GM04503 (cell line): ENCODE data around the gene MOV10.
"Not testable (repeated sequence)": the region's sequence is repeated elsewhere in the genome, so short reads cannot be mapped to it uniquely, and the experiment has no call there.

Source experiments
- DNase-seq: peaks from one replicate; pipeline ENCODE4 v3.0.0-alpha.2; 2012; ENCODE audit warnings: low read depth

The MOV10 gene

GRCh38 chr1:112714313-112715263 lies 40.1 kb downstream of the MOV10 start:
- DNase-seq: no peak

DNA sequence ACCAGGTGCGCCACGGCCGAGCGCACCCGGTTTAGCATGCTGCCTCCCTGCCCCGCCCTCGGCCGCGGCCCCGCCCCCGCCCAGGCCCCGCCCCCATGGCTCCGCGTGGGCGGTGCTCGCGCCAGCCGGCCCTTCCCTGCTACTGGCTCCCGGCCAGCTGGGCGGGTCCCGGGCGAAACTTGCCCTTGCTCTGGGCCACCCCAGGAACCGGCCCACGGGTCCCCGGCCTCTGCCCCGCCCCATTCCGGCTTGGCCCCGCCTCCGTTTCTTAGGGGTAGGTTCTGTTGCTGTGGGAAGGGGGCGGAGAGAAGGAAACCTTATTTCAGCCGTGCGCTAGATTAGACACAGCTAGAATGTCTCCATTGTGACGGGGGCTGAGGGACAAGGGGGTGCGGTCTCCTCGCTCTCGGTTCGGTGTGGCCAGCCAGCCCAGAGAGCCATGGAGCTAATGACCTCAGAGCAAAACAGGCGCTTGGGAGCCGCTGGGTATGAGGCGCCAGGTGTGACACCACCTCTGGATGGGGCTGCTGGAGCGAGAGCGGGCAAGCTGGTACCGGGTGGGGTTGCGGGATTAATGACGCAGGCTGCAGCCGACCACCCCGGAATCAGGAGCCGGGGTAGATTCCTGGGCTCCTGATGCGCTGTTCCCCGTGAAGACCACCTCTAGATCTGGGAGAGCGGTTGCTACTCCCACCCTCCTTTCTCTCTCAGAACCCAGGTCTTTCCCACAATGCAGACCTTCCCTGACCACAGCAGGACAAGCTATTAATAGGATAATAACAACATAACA lies 41.0 kb downstream of the MOV10 start, which contains the start of gene PPM1J:
Gene PPM1J, minus strand, starts transcription at position 69 of the 790 bp plus-strand sequence. Its CDS starts 31 bp downstream, at position 38.
- no peak for DNase-seq

- peak; percentile 48 for DNase-seq
These were observed 41.8 kb downstream of the MOV10 start for GRCh38 chr1:112716133-112716720.

- DNase-seq: no peak
These were observed 42.9 kb downstream of the MOV10 start for GRCh38 chr1:112717263-112717873.

DNA sequence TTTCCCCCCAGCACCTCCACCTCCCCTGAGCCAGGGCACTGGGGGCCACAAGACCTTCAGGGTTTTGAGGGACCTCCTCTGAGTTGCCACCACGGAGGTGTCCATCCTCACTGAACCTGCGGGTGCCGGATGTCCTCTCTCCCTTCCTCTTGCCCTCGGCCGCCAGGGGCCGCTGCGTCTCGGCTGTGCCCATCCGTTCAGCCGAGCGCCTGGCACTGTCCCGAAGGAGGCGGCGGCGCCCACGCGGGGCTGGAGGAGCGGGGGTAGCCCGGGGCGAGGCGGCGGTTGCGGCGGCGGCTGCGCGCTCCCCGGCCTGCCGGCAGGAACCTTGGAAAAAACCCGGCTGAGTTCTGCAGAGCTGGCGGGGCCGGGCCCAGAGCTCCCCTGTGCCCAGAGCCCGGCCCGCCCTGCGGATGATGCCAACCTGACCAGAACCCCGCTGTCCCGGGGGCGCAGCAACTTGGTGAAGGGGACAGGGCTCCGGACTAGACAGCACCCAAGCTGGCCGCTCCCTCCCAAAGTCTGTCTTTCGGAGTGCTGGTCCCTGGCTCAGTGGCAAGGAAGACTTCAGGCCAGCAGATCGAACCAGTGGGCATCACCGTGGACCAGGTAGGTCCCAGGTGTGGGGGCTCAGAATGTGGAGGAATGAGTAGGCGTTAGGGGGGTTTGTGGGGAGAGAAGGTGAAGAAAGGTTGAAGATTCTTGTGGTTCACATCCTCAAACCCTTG lies 44.4 kb downstream of the MOV10 start:
- DNase-seq: no peak

DNA sequence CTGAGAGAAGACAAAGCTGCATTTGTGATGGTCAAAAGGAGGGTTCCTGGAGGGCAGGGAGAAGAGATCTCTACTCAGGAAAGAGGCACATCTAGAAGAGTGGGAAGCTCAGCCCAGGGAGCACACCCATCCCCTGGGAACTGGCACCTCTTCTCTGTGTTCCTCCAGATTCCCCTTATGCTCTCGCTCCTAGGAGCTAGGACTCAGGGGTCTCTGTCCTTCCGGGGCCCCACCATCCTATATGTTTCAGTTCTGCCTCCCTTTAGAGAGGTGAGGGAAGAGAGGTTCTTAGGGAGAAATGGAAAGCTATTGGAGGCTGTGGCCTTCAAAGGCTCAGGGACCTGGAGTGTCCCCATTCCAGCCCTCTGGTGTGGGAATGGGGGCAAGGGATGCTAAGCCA lies 45.2 kb downstream of the MOV10 start:
- no peak for DNase-seq

DNA sequence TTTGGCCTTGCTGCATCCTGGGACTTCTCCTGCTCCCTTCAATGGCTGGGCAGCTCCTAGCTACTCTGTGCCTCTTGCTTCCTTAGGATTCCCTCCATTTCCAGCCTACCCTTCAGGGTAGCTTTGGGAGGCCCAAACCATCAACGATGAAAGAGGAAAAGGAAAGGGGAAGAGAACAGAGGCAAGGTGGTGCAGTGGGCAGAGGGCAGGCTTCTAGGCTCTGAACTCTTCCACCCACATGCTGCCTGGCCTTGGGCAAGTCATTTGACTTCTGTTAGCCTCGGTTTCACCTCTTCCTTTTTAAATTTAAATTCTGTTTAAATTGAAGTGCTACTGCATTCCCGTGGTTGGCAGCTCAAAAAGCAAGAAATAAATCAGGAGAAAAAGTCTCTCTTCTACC lies 46.3 kb downstream of the MOV10 start:
- no peak for DNase-seq

GRCh38 chr1:112721294-112721693 lies 46.8 kb downstream of the MOV10 start:
- not testable (repeated sequence) for DNase-seq

DNA sequence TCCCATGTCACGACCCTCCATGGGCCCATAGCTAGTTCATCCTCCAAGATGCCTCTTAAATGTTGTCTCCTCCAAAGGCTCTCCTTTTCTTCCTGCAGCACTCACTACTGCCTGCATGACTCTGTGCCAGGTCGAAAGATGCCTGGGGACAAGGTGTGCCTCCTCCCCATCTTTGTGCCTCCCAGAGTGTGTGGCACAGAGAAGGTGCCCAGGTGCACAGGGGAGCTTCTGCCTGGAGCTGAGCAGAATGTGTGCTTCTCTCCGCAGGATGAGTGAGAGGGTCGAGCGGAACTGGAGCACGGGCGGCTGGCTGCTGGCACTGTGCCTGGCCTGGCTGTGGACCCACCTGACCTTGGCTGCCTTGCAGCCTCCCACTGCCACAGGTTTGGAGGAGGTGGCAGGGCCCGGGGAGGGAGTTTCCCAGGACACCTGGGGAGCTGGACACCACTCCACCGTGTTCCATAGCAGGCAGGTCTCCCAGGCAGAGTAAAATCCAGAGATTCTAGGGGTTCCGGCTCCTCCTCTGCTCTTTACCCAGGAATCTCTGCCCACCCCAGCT lies 47.6 kb downstream of the MOV10 start:
- DNase-seq: no peak

DNA sequence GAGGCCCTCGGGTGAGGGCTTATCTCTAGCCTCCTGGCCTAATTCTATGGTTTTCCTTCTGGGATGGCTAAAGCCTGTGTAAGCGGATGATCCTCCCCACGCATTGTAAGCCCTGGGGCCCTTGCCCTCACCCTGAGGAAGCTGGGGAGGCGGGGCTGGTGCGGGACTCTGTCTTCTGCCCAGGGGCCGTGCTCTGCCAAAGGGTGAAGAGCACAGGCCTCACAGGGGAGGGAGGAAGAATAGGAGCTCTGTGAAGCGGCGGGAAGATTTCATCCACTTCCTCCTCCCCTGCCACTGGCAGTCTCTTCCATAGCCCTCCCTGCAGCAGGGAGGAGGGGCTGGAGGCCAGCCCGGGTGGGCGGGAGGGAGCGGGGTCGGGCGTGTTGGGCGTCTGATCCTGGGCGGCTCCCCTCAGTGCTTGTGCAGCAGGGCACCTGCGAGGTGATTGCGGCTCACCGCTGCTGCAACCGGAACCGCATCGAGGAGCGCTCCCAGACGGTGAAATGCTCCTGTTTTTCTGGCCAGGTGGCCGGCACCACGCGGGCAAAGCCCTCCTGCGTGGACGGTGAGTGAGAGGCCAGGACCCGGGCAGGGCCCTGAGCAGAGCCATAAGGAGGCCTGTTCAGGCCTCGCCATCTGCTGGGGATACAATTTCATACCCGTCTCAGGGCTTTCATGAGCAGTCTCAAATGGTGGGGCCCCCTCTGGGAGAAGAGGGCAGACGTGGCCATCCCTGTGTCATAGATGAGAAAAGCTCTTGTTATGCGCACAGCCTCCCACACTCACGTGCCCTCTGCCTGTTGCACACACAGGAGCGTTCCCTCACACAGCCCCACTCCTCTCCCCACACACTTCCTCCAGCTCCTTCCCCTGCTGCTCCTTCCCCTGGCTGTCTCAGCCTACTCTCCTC lies 48.4 kb downstream of the MOV10 start:
- DNase-seq: no peak

DNA sequence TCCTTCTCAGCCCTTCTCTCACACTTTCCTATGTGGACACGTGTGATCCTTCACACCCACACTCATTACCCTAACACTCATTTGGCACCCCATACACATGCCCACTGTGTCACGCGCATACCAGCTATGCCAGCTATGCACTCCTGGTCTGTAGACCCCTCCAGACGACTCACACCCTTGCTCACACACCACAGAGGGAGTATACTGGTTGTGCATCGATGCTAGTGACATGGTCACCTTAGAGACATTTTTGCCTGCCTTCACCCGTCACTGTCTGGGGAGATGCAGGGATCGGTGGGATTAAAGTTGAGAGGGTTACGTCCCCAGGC lies 49.0 kb downstream of the MOV10 start:
- DNase-seq: no peak

DNA sequence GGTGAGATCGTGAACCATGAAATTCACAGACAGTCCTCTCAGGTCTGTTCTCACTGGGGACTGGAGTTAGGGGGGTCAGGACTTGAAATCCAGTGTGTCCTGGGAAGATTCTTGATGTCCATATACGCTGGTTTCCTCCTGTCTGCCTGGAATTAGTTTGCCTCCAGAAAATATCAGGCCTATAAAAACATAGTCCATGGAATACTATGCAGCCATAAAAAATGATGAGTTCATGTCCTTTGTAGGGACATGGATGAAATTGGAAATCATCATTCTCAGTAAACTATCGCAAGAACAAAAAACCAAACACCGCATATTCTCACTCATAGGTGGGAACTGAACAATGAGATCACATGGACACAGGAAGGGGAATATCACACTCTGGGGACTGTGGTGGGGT lies 49.8 kb downstream of the MOV10 start:
- DNase-seq: not testable (repeated sequence)

DNA sequence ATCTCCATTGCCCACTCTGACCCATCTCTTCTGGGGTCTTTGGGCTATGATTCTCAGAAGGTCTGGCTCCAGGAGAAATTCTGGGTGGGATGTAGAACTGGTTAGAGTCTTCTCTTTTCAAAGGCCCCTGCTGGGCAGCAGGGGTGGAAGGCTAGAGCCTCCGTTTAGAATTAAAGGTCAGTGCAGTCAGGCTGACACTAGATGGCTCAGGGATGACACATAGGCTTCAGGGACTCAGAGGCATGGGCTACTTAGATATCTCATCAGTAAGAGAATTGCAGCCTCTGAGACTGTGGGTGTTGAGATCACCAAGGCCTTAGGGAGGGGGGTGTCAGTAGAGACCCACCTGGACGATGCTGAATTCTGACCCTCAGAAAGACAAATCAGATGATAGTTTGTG lies 53.3 kb downstream of the MOV10 start:
- no peak for DNase-seq

DNA sequence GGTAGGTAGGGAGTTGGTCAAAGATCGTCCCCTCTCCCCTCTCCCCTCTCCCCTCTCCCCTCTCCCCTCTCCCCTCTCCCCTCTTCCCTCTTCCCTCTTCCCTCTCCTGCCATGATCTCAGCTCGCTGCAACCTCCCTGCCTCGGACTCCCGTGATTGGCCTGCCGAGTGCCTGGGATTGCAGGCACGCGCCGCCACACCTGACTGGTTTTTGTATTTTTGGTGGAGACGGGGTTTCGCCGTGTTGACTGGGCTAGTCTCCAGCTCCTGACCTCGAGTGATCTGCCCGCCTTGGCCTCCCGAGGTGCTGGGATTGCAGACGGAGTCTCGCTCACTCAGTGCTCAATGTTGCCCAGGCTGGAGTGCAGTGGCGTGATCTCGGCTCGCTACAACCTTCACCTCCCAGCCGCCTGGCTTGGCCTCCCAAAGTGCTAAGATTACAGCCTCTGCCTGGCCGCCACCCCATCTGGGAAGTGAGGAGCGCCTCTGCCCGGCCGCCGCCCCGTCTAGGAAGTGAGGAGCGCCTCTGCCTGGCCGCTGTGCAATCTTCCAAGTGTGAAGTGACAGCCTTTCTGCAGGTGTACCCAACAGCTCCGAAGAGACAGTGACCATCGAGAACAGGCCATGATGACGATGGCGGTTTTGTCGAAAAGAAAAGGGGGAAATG lies 54.0 kb downstream of the MOV10 start:
- DNase-seq: not testable (repeated sequence)

DNA sequence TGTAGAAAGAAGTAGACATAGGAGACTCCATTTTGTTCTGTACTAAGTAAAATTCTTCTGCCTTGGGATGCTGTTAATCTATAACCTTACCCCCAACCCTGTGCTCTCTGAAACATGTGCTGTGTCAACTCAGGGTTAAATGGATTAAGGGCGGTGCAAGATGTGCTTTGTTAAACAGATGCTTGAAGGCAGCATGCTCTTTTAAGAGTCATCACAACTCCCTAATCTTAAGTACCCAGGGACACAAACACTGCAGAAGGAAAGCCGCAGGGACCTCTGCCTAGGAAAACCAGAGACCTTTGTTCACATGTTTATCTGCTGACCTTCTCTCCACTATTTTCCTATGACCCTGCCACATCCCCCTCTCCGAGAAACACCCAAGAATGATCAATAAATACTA lies 54.6 kb downstream of the MOV10 start:
- not testable (repeated sequence) for DNase-seq

- no peak for DNase-seq
These were observed 55.5 kb downstream of the MOV10 start for GRCh38 chr1:112729909-112730308.

DNA sequence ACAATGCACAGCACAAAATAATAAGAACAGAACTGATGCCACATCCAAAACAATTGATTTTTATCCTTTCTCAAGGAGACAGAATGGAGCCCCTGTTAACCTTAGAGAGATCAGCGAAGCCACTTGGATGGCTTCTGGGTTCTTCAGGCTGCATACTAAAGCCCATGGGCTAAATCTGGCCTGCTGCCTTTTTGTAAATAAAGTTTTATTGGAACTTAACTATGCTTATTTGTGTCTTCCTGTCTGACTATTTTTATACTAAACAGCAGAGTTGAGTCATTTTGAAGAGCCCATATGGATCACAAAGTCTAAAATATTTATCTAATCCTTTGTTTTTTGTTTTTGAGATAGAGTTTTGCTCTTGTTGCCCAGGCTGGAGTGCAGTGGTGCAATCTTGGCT lies 57.0 kb downstream of the MOV10 start:
- no peak for DNase-seq

GRCh38 chr1:112735752-112736151 lies 61.3 kb downstream of the MOV10 start:
- peak; percentile 61 for DNase-seq

DNA sequence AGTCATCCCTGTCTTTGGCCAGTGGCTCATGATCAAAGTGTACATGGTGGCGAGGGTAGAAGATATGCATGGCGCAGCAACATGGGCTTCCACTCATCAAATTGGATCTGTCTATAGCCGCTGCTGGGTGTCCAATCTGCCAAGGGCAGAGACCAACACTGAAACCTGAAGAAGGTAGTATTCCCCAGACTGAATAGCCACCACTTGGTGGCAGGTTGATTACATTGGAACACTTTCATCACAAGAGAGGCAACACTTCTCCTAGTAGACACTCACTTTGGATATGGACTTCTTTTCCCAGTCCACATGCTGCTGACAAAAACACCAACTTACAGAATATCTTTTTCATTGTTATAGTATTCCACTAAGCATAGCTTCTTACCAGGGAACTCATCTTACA lies 63.1 kb downstream of the MOV10 start:
- DNase-seq: no peak
